Nephron progenitor cell (in vitro differentiated cells): ENCODE results near the gene PI16.

ENCODE experiments used
- DNase-seq: peaks from one replicate; pipeline ENCODE4 v3.0.0; 2021
- H3K27ac Mint-ChIP-seq: 2 replicates; pipeline ENCODE4 v1.8.0; 2021; ENCODE audit warnings: mild to moderate bottlenecking, moderate library complexity, mixed read lengths
- H3K27me3 Mint-ChIP-seq: 2 replicates; pipeline ENCODE4 v1.8.0; 2021; ENCODE audit warnings: mild to moderate bottlenecking, low read depth, mixed read lengths; ENCODE audit not compliant: poor library complexity
- H3K36me3 Mint-ChIP-seq: 2 replicates; pipeline ENCODE4 v1.8.0; 2021; ENCODE audit warnings: low read depth, mixed read lengths
- H3K4me1 Mint-ChIP-seq: 2 replicates; pipeline ENCODE4 v1.8.0; 2021; ENCODE audit warnings: mixed read lengths
- H3K4me3 Mint-ChIP-seq: 2 replicates; pipeline ENCODE4 v1.8.0; 2021; ENCODE audit warnings: mild to moderate bottlenecking, moderate library complexity, mixed read lengths
- H3K9me3 Mint-ChIP-seq: 2 replicates; pipeline ENCODE4 v1.8.0; 2021; ENCODE audit warnings: mild to moderate bottlenecking, moderate library complexity, mixed read lengths
- TF ChIP-seq, protein P1 (sequence below): fragments of 200-600 bp; sonication (generic); IDR thresholded peaks from 2 replicates; pipeline ENCODE4 v1.5.0; 2021; ENCODE audit warnings: antibody characterized with exemption

PI16 gene

DNA sequence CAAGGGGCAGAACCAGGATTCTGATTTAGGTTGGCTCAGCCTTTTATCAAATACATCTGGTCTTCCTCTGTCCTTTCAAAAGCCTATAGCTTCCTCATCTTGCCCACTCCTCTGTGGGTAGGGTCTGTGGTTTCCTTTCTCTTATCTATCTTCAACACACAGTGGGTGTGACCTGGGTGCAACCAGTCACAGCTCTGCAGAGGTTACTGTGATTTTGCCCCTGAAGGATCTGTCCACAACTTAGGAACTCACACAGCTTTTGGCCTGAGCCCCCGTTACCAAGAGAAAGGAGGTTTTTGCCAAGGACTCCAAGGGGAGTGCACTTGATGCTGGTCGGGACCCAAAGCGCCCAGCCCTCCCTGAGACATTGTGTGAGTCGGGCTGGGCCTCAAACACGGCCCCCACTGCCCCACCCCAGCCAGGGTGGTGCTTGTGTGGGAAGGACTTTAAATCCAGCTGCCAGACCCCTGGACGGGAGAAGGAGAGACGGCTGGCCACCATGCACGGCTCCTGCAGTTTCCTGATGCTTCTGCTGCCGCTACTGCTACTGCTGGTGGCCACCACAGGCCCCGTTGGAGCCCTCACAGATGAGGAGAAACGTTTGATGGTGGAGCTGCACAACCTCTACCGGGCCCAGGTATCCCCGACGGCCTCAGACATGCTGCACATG is at the start of gene PI16:
Gene PI16 (plus strand): TSS at position 477 of the 670 bp plus-strand sequence. CDS start 23 bp downstream, at position 500.
- no peaks in the 10 kb centered on the region for H3K9me3 Mint-ChIP-seq
- H3K36me3 Mint-ChIP-seq = no peaks in the 10 kb centered on the region
- TF ChIP-seq, protein P1, sequence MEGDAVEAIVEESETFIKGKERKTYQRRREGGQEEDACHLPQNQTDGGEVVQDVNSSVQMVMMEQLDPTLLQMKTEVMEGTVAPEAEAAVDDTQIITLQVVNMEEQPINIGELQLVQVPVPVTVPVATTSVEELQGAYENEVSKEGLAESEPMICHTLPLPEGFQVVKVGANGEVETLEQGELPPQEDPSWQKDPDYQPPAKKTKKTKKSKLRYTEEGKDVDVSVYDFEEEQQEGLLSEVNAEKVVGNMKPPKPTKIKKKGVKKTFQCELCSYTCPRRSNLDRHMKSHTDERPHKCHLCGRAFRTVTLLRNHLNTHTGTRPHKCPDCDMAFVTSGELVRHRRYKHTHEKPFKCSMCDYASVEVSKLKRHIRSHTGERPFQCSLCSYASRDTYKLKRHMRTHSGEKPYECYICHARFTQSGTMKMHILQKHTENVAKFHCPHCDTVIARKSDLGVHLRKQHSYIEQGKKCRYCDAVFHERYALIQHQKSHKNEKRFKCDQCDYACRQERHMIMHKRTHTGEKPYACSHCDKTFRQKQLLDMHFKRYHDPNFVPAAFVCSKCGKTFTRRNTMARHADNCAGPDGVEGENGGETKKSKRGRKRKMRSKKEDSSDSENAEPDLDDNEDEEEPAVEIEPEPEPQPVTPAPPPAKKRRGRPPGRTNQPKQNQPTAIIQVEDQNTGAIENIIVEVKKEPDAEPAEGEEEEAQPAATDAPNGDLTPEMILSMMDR = no peak
- H3K27ac Mint-ChIP-seq = no peak within 1 kb of the TSS
- peaks cover 26% of the 10 kb centered on the region for H3K27me3 Mint-ChIP-seq
- H3K4me1 Mint-ChIP-seq = peaks cover 5% of the 10 kb centered on the region
- no peak within 1 kb of the TSS for H3K4me3 Mint-ChIP-seq
- no peak for DNase-seq

GRCh38 chr6:36904851-36905393 is 49.6 kb upstream of the PI16 start:
- Mint-ChIP-seq H3K4me3 (no peak overlapping the region), H3K27me3 (no peaks in the 10 kb centered on the region), H3K36me3 (peaks cover 15% of the 10 kb centered on the region), H3K27ac (no peak overlapping the region), H3K4me1 (peaks cover 7% of the 10 kb centered on the region), H3K9me3 (no peaks in the 10 kb centered on the region)
- DNase-seq = no peak
- TF ChIP-seq, protein P1 = no peak

GRCh38 chr6:36906539-36907325 is 47.8 kb upstream of the PI16 start:
- TF ChIP-seq, protein P1 = no peak
- Mint-ChIP-seq H3K4me3 (no peak overlapping the region), H3K36me3 (peaks cover 15% of the 10 kb centered on the region), H3K27ac (no peak overlapping the region), H3K4me1 (peaks cover 7% of the 10 kb centered on the region), H3K27me3 (no peaks in the 10 kb centered on the region), H3K9me3 (no peaks in the 10 kb centered on the region)
- no peak for DNase-seq

DNA sequence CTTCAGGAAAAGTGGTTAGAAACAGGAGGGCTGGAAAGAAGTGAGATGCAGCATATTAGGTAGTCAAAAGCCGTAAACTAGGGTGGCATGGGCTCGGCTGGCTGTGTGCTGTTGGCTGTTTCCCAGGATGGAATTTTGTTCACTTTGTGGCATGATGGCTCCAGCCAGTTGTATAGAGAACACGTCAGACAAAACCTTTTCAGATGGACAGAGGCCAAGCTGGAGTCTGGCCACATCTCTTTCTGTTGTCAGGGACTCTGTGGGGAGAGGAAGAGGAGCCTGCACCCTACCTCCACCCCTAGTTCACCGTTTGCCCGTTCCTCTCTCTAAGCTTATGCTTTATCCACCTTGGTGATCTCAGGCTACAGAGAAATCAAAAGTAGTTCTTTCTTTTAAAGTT is 46.8 kb upstream of the PI16 start:
- DNase-seq = no peak
- H3K9me3 Mint-ChIP-seq = no peaks in the 10 kb centered on the region
- peak overlapping the region; percentile 62 for H3K27ac Mint-ChIP-seq
- H3K27me3 Mint-ChIP-seq = no peaks in the 10 kb centered on the region
- no peak overlapping the region for H3K4me3 Mint-ChIP-seq
- TF ChIP-seq, protein P1 = no peak
- peaks cover 10% of the 10 kb centered on the region for H3K36me3 Mint-ChIP-seq
- H3K4me1 Mint-ChIP-seq = peaks cover 7% of the 10 kb centered on the region

- H3K4me1 Mint-ChIP-seq = peaks cover 7% of the 10 kb centered on the region
- H3K9me3 Mint-ChIP-seq = no peaks in the 10 kb centered on the region
- no peak overlapping the region for H3K27ac Mint-ChIP-seq
- H3K27me3 Mint-ChIP-seq = no peaks in the 10 kb centered on the region
- no peak overlapping the region for H3K4me3 Mint-ChIP-seq
- TF ChIP-seq, protein P1 = no peak
- DNase-seq = no peak
- peaks cover 6% of the 10 kb centered on the region for H3K36me3 Mint-ChIP-seq
Observed at GRCh38 chr6:36908747-36909146, 45.8 kb upstream of the PI16 start.
